ENCODE results near the gene R3HCC1L. TPM values are rescaled to one million over a fixed set of nuclear protein-coding genes. Genes with fewer than 3 reads are reported as not detected.

The R3HCC1L gene
- total RNA-seq, 4 donors from 2014 or later, result 9.0 to 11.6 (median 9.9) TPM

DNA sequence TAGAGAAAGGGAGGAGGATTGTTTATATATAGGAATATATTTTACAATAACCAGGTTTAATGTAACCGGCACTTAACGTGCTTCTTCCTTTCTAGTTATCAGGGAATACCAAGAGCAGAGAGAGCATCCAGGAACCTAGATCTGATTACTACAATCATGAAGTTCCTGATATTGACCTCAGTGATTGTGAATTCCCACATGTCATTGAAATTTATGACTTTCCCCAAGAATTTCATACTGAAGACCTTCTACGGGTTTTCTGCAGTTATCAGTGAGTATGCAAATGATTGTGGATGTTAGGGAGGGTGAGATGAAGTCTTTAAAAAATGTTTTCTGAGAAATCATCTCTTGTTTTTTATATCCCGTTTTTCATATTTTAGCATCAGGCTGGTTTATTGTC, 97.0 kb downstream of the R3HCC1L start:
- TF ChIP-seq EP300 (IDR thresholded peaks at IDR 0.05), result no peak
- TF ChIP-seq POLR2A (IDR thresholded peaks at IDR 0.05; ENCODE audit: low read depth), result no peak
- no peak for TF ChIP-seq CTCF (IDR thresholded peaks at IDR 0.05)
- TF ChIP-seq POLR2AphosphoS5 (IDR thresholded peaks at IDR 0.05), result no peak
- Histone ChIP-seq H3K4me3 (no peak overlapping the region), H3K27ac (replicated peaks in 1 of 4) (no peak overlapping the region), H3K4me1 (no peaks in the 10 kb centered on the region), H3K36me3 (peaks cover 5 to 36% (median 23%) of the 10 kb centered on the region in 4 donors), H3K9me3 (peaks cover 0 to 3% (median 0%) of the 10 kb centered on the region in 4 donors), H3K27me3 (no peaks in the 10 kb centered on the region)
- intact Hi-C loops (cut with DNase I), result no loop called here
- DNase-seq (ENCODE audit: extremely low spot score), result no peak
- WGBS, result over 99% methylated on average over 4 of the region's 4 CpGs

- Histone ChIP-seq H3K36me3 (peaks cover 8 to 74% (median 36%) of the 10 kb centered on the region in 4 donors), H3K4me1 (no peaks in the 10 kb centered on the region), H3K27ac (replicated peaks in 1 of 4) (no peak overlapping the region), H3K9me3 (no peaks in the 10 kb centered on the region), H3K4me3 (no peak overlapping the region), H3K27me3 (no peaks in the 10 kb centered on the region)
- DNase-seq (ENCODE audit: extremely low spot score), result no peak
- TF ChIP-seq POLR2AphosphoS5 (IDR thresholded peaks at IDR 0.05) (no peak), CTCF (IDR thresholded peaks at IDR 0.05) (no peak), POLR2A (IDR thresholded peaks at IDR 0.05; ENCODE audit: low read depth) (no peak), EP300 (IDR thresholded peaks at IDR 0.05) (no peak)
- 77% methylated on average over 5 of the region's 5 CpGs for WGBS
- intact Hi-C loops (cut with DNase I), result no loop called here
Measured at GRCh38 chr10:98235846-98236245, 101.4 kb downstream of the R3HCC1L start.

- Histone ChIP-seq H3K27ac (replicated peaks in 1 of 4) (no peak overlapping the region), H3K4me1 (no peaks in the 10 kb centered on the region), H3K9me3 (no peaks in the 10 kb centered on the region), H3K4me3 (no peak overlapping the region), H3K36me3 (peaks cover 8 to 69% (median 36%) of the 10 kb centered on the region in 4 donors), H3K27me3 (no peaks in the 10 kb centered on the region)
- no peak for DNase-seq (ENCODE audit: extremely low spot score)
- TF ChIP-seq EP300 (IDR thresholded peaks at IDR 0.05), result no peak
- TF ChIP-seq CTCF (IDR thresholded peaks at IDR 0.05), result no peak
- no peak for TF ChIP-seq POLR2A (IDR thresholded peaks at IDR 0.05; ENCODE audit: low read depth)
- no peak for TF ChIP-seq POLR2AphosphoS5 (IDR thresholded peaks at IDR 0.05)
- 87% methylated on average over 5 of the region's 5 CpGs for WGBS
- intact Hi-C loops (cut with DNase I), result no loop called here
Measured at GRCh38 chr10:98236862-98237261, 102.4 kb downstream of the R3HCC1L start.

- intact Hi-C loops (cut with DNase I), result no loop called here
- Histone ChIP-seq H3K27ac (replicated peaks in 1 of 4) (no peak overlapping the region), H3K4me3 (no peak overlapping the region), H3K27me3 (no peaks in the 10 kb centered on the region), H3K9me3 (no peaks in the 10 kb centered on the region), H3K36me3 (peaks cover 8 to 70% (median 34%) of the 10 kb centered on the region in 4 donors), H3K4me1 (no peaks in the 10 kb centered on the region)
- 94% methylated on average over 1 of the region's 1 CpG for WGBS
- TF ChIP-seq EP300 (IDR thresholded peaks at IDR 0.05) (no peak), CTCF (IDR thresholded peaks at IDR 0.05) (no peak), POLR2A (IDR thresholded peaks at IDR 0.05; ENCODE audit: low read depth) (no peak), POLR2AphosphoS5 (IDR thresholded peaks at IDR 0.05) (no peak)
- no peak for DNase-seq (ENCODE audit: extremely low spot score)
Measured at GRCh38 chr10:98238391-98238790, 103.9 kb downstream of the R3HCC1L start.

DNA sequence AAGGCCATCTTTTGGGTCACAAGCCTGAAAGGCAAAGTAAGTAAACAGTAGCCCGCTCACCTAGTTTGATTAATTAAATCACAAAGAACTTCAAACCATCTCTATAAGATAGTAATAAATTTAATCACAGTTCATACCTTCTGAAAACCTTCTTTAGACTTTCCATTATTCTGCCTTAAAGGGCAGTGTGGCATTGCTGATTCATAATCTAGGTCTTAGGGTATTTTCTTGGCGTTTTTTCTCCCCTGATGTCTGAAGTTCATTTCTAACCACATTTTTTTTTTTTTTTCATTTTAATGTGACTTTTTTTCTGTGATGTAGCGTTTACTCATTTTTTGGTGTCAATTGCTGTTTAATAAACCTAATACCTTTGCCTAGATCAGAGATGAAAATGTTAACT, 106.1 kb downstream of the R3HCC1L start:
- Histone ChIP-seq H3K36me3 (peaks cover 8 to 71% (median 38%) of the 10 kb centered on the region in 4 donors), H3K27me3 (no peaks in the 10 kb centered on the region), H3K9me3 (no peaks in the 10 kb centered on the region), H3K27ac (replicated peaks in 1 of 4) (no peak overlapping the region), H3K4me3 (no peak overlapping the region), H3K4me1 (peaks cover 0 to 18% (median 18%) of the 10 kb centered on the region in 4 donors)
- no peak for DNase-seq (ENCODE audit: extremely low spot score)
- 96% methylated on average over 3 of the region's 3 CpGs for WGBS
- no peak for TF ChIP-seq CTCF (IDR thresholded peaks at IDR 0.05)
- TF ChIP-seq POLR2A (IDR thresholded peaks at IDR 0.05; ENCODE audit: low read depth), result no peak
- TF ChIP-seq EP300 (IDR thresholded peaks at IDR 0.05), result no peak
- TF ChIP-seq POLR2AphosphoS5 (IDR thresholded peaks at IDR 0.05), result no peak
- intact Hi-C loops (cut with DNase I), result loop anchor here (5.0 kb wide), 1 partner anchor 67 kb away; no protein-coding TSS in a partner anchor
